ENCODE measurements around the gene MAPK6. TPM values are rescaled to one million over a fixed set of nuclear protein-coding genes. Genes with fewer than 3 reads are reported as not detected.

The MAPK6 gene
- total and polyA plus RNA-seq, 2 of the 8 experiments (the other 6 are each of a cell fraction or from before 2014, with no cell fraction given), result 22.6 to 108 TPM

DNA sequence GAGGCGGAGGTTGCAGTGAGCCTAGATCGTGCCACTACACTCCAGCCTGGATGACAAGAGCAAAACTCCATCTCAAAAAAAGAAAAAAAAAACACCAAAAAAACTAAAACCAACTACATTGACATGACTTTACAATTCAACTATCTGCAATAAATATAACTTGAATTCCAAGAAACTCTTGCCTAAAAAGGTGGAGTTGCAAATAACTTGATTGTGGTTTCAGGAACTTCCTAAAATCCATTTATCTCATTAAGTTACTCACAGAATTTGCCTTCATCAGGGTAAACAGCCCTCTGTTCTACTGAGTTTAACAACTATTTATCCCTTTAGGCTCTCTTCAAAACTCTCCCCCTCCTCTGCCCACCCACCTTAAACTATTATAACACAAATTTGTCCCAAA, 2.7 kb upstream of the MAPK6 start:
- H2AK5ac ChIP-seq (ENCODE audit: low read depth, low read length), result no peak overlapping the region
- no peak overlapping the region for H3K23ac ChIP-seq (ENCODE audit: insufficient read length)
- H3K36me3 ChIP-seq (ENCODE audit: control insufficient read depth in 2 of 4, insufficient read depth in 4 of 4, low read length in 3 of 4), result no peaks in the 10 kb centered on the region
- ChIA-PET POLR2A (ENCODE audit: partially characterized antibody) (interaction anchor here (0.8 kb wide), 1 partner anchor 45 kb away, joined by 3 read pairs; the partner anchor contains the start of gene LEO1), CTCF (ENCODE audit: partially characterized antibody) (interaction anchor here (0.6 to 0.9 kb wide), 2 partner anchors 10 to 28 kb away, joined by 3 read pairs; no protein-coding TSS in a partner anchor)
- DNase-seq (ENCODE audit: low read depth in 1 of 2, low spot score in 2 of 2) (no peak), FAIRE-seq (no peak)
- H2BK5ac ChIP-seq (ENCODE audit: low read depth, low read length), result no peak overlapping the region
- H4K8ac ChIP-seq (ENCODE audit: extremely low read depth, insufficient read depth, low read length), result no peak overlapping the region
- no peaks in the 10 kb centered on the region for H3K9me3 ChIP-seq (ENCODE audit: insufficient read depth in 2 of 2, low read depth in 1 of 2, low read length in 1 of 2)
- H3K4me2 ChIP-seq (ENCODE audit: insufficient read depth in 1 of 2, low read depth in 2 of 2, low read length in 2 of 2), result no peak overlapping the region
- no peaks in the 10 kb centered on the region for H3K23me2 ChIP-seq (ENCODE audit: low read depth, low read length)
- no peak overlapping the region for H3K18ac ChIP-seq (ENCODE audit: extremely low read depth, low read length)
- no peak overlapping the region for H3K27ac ChIP-seq (ENCODE audit: low read depth, low read length)
- no peak overlapping the region for H2BK20ac ChIP-seq (ENCODE audit: low read length)
- H3K9ac ChIP-seq (replicated peaks in 1 of 4; ENCODE audit: extremely low read depth in 1 of 4, low read depth in 3 of 4, low read length in 3 of 4), result no peak overlapping the region
- peaks cover 7 to 18% of the 10 kb centered on the region in 2 experiments for H3K79me2 ChIP-seq (ENCODE audit: control insufficient read depth in 1 of 2, insufficient read depth in 2 of 2, low read length in 2 of 2)
- no peaks in the 10 kb centered on the region for H3K79me1 ChIP-seq (ENCODE audit: low read depth, low read length)
- H3K14ac ChIP-seq (ENCODE audit: insufficient read length), result no peak overlapping the region
- no peak overlapping the region for H3K56ac ChIP-seq (replicated peaks; ENCODE audit: insufficient read length, low read depth, low read length)
- no peak overlapping the region for H3K4ac ChIP-seq (replicated peaks; ENCODE audit: insufficient read length, low read depth, low read length)
- 94% methylated on average over 2 of the region's 2 CpGs; no CpG with 5 or more reads in 1 of the 2 experiments for WGBS, 2 experiments (ENCODE audit: extremely low coverage in 1 of 2, insufficient coverage in 1 of 2, insufficient read length in 1 of 2, insufficient replicate concordance in 2 of 2, low coverage in 1 of 2, low lambda C conversion rate in 2 of 2, missing lambda C conversion rate in 1 of 2)
- H3K4me1 ChIP-seq (replicated peaks in 1 of 4; ENCODE audit: control insufficient read depth in 3 of 4, insufficient read depth in 4 of 4, low read length in 3 of 4), result peaks cover 0 to 8% (median 0%) of the 10 kb centered on the region in 4 experiments; a peak in 2 of 7 replicates
- no peak overlapping the region for H4K91ac ChIP-seq (replicated peaks; ENCODE audit: insufficient read length, low read length)
- no peak overlapping the region for H3K4me3 ChIP-seq (ENCODE audit: extremely low read depth in 1 of 4, insufficient read depth in 2 of 4, low read depth in 3 of 4, low read length in 4 of 4)
- no peak overlapping the region for H2AFZ ChIP-seq (ENCODE audit: low read length)
- no peak overlapping the region for H2BK15ac ChIP-seq (ENCODE audit: low read length)
- H2BK12ac ChIP-seq (ENCODE audit: low read depth, low read length), result no peak overlapping the region
- no peak overlapping the region for H4K5ac ChIP-seq (ENCODE audit: insufficient read length, low read depth, low read length)
- no peaks in the 10 kb centered on the region for H3K27me3 ChIP-seq (replicated peaks in 1 of 4; ENCODE audit: control insufficient read depth in 3 of 4, extremely low read depth in 1 of 4, insufficient read depth in 3 of 4, low read length in 3 of 4)
- no peaks in the 10 kb centered on the region for H4K20me1 ChIP-seq (replicated peaks in 1 of 2; ENCODE audit: control insufficient read depth in 1 of 2, insufficient read depth in 2 of 2, low read length in 2 of 2)
- no peak overlapping the region for H2BK120ac ChIP-seq (replicated peaks; ENCODE audit: low read depth, low read length)
- no peak for TF ChIP-seq FOSL1 (IDR thresholded peaks at IDR 0.05; ENCODE audit: insufficient read depth, low read depth, low read length)
- no peak for TF ChIP-seq CBX8 (IDR thresholded peaks at IDR 0.05; ENCODE audit: borderline replicate concordance, low read depth, low read length)
- TF ChIP-seq KDM1A (IDR thresholded peaks at IDR 0.05; ENCODE audit: borderline replicate concordance, low read length), result no peak
- TF ChIP-seq SP4 (IDR thresholded peaks at IDR 0.05; ENCODE audit: low read length), result no peak
- no peak for TF ChIP-seq CTBP2 (IDR thresholded peaks at IDR 0.05; ENCODE audit: borderline replicate concordance, insufficient read depth, insufficient read length, low read length)
- no peak for TF ChIP-seq PHF8 (conservative IDR thresholded peaks at IDR 0.05; ENCODE audit: low read depth, low read length)
- TF ChIP-seq, protein P1, sequence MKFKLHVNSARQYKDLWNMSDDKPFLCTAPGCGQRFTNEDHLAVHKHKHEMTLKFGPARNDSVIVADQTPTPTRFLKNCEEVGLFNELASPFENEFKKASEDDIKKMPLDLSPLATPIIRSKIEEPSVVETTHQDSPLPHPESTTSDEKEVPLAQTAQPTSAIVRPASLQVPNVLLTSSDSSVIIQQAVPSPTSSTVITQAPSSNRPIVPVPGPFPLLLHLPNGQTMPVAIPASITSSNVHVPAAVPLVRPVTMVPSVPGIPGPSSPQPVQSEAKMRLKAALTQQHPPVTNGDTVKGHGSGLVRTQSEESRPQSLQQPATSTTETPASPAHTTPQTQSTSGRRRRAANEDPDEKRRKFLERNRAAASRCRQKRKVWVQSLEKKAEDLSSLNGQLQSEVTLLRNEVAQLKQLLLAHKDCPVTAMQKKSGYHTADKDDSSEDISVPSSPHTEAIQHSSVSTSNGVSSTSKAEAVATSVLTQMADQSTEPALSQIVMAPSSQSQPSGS (IDR thresholded peaks at IDR 0.05; ENCODE audit: low read length), result no peak
- TF ChIP-seq TCF12 (IDR thresholded peaks at IDR 0.05; ENCODE audit: low read depth, low read length), result no peak
- no peak for TF ChIP-seq EGR1 (IDR thresholded peaks at IDR 0.05; ENCODE audit: borderline replicate concordance, low read depth, low read length)
- no peak for TF ChIP-seq CREB1 (IDR thresholded peaks at IDR 0.05)
- no peak for TF ChIP-seq SIN3A (conservative IDR thresholded peaks at IDR 0.05 in 1 of 2, IDR thresholded peaks at IDR 0.05 in 1 of 2; ENCODE audit: low read depth in 1 of 2, low read length in 2 of 2)
- TF ChIP-seq SP2 (IDR thresholded peaks at IDR 0.05; ENCODE audit: low read length), result no peak
- no peak for TF ChIP-seq POLR2AphosphoS5 (IDR thresholded peaks at IDR 0.05; ENCODE audit: low read depth, low read length)

Measured in H1 (cell line).